ENCODE data around the gene OTUB1. TPM values are rescaled to one million over a fixed set of nuclear protein-coding genes. Genes with fewer than 3 reads are reported as not detected.
A peak's percentile ranks its signal among the peaks of the same experiment; 100 is the strongest.

Gene OTUB1
- total and polyA plus RNA-seq, 9 of the 15 experiments (the other 6 are each of a cell fraction or from before 2014, with no cell fraction given): 29.5 to 134 (median 66.1) TPM

DNA sequence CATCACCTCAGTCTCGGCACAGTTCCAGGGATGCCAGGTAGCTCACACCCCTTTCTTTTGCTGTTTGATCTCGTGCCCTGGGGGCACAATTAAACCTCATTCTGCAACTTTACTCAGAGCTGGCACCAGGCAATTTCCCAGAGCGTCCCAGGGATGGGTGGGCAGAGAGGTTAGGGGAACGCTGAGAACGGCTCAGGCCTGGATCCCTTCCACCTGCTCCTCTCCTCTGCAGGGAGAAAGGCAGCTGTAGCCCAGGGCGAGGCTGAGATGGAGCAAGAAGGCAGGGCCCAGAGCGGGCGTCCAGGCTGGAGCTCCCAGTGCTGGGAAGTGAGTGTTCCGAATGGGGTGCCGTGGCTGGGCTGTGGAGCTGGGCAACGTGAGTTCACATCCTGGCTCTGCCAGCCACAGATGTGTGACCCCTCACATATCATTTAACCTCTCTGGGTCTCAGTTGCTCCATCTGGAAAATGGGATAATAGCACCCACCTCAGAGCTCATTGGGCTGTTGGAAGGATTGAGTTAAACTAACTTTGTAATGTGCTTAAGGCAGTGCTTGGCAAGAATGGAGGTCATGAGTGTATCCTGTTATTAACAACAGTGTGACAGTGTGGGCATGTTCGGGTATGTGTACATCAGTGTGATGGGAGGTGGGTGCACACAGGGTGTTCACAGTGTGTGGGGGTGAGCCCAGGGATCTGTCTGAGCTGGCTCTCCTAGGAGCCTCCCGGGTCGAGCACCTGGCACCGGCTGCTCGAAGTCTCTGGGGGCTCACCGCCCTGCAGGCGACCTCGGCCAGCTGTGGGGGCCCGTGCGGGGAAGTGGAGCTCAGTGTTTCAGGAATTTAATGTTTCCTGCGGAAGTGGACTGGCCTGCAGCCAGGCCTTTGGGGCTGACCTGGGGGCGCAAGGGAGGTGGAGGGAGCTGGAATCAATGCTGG lies 15.5 kb downstream of the OTUB1 start:
- ATAC-seq: no peak
- H3K27me3 ChIP-seq (ENCODE audit: control insufficient read depth in 2 of 2, insufficient read depth in 2 of 2, low read length in 2 of 2): no peaks in the 10 kb centered on the region
- H3K4me2 ChIP-seq (ENCODE audit: insufficient read depth, low read length): no peak overlapping the region
- POLR2A ChIA-PET: interaction anchor here (0.6 to 2.8 kb wide), 4 partner anchors 11 to 159 kb away, joined by 3 to 12 read pairs (median 4); no protein-coding TSS in a partner anchor
- H3K9ac ChIP-seq (ENCODE audit: insufficient read depth in 1 of 2, low read depth in 2 of 2, low read length in 2 of 2): peak overlapping the region in 1 of 2 experiments; percentile 48; a peak in 1 of 4 replicates
- H3K36me3 ChIP-seq (ENCODE audit: control insufficient read depth, insufficient read depth, low read length): peaks cover 42% of the 10 kb centered on the region; the same call in 2 of the 3 replicates
- H3K9me3 ChIP-seq (replicated peaks; ENCODE audit: control insufficient read depth, insufficient read depth, low read depth, low read length): no peaks in the 10 kb centered on the region
- H3K9me1 ChIP-seq (ENCODE audit: control insufficient read depth, insufficient read depth, low read length): peaks cover 2% of the 10 kb centered on the region
- no peaks in the 10 kb centered on the region for H3K79me2 ChIP-seq (ENCODE audit: control insufficient read depth, insufficient read depth, low read length)
- no peak for DNase-seq (ENCODE audit: extremely low read depth in 1 of 4, low spot score in 3 of 4)
- in situ Hi-C loops (cut with MboI) (no loop called here), intact Hi-C loops (cut with micrococcal nuclease) (loop anchor here (10.0 kb wide), 2 partner anchors 93 to 143 kb away; no protein-coding TSS in a partner anchor)
- 87% methylated on average over 21 of the region's 23 CpGs for WGBS (ENCODE audit: insufficient coverage, low coverage, missing lambda C conversion rate)
- H4K20me1 ChIP-seq (replicated peaks; ENCODE audit: control insufficient read depth, insufficient read depth, low read length): peaks cover 34% of the 10 kb centered on the region
- peaks cover 0 to 78% of the 10 kb centered on the region in 2 experiments; a peak in 2 of 5 replicates for H3K4me1 ChIP-seq (replicated peaks in 1 of 2; ENCODE audit: control insufficient read depth in 2 of 2, insufficient read depth in 2 of 2, low read length in 2 of 2)
- CTCF ChIA-PET (ENCODE audit: low intra/inter-chr PET ratio): no interaction called here
- no peak for FAIRE-seq
- no TSS peak for BruUV-seq (replicated peaks)
- H3K27ac ChIP-seq (ENCODE audit: extremely low read depth, low read depth, low read length): no peak overlapping the region
- H3K4me3 ChIP-seq: no peak overlapping the region
- H2AFZ ChIP-seq (ENCODE audit: low read depth, low read length): no peak overlapping the region
- TF ChIP-seq, protein P1, sequence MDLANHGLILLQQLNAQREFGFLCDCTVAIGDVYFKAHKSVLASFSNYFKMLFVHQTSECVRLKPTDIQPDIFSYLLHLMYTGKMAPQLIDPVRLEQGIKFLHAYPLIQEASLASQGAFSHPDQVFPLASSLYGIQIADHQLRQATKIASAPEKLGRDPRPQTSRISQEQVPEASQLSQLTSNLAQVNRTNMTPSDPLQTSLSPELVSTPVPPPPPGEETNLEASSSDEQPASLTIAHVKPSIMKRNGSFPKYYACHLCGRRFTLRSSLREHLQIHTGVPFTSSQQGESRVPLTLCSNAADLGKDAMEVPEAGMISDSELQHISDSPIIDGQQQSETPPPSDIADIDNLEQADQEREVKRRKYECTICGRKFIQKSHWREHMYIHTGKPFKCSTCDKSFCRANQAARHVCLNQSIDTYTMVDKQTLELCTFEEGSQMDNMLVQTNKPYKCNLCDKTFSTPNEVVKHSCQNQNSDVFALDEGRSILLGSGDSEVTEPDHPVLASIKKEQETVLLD (IDR thresholded peaks at IDR 0.05): no peak
- TF ChIP-seq ESRRB (CRISPR knock-in tag; IDR thresholded peaks at IDR 0.05; ENCODE audit: borderline replicate concordance) (no peak), ZNF644 (tag; IDR thresholded peaks at IDR 0.05; ENCODE audit: low read depth) (no peak), NCOA2 (IDR thresholded peaks at IDR 0.05; ENCODE audit: partially characterized antibody in 2 of 2) (no peak), SNIP1 (IDR thresholded peaks at IDR 0.05; ENCODE audit: low read depth) (no peak), ZC3H4 (CRISPR knock-in tag; IDR thresholded peaks at IDR 0.05; ENCODE audit: borderline replicate concordance) (no peak), ZKSCAN1 (IDR thresholded peaks at IDR 0.05; ENCODE audit: low read depth, low read length) (no peak), RBM22 (IDR thresholded peaks at IDR 0.05; ENCODE audit: low read depth, low read length, poor library complexity, severe bottlenecking) (peak; percentile 61), RNF219 (CRISPR knock-in tag; IDR thresholded peaks at IDR 0.05) (no peak), POLR2G (IDR thresholded peaks at IDR 0.05; ENCODE audit: low read depth, low read length) (peak; percentile 55), ZNF175 (CRISPR knock-in tag; IDR thresholded peaks at IDR 0.05; ENCODE audit: low read depth) (no peak), MAFK (IDR thresholded peaks at IDR 0.05; ENCODE audit: low read length) (no peak), PHF21A (IDR thresholded peaks at IDR 0.05; ENCODE audit: borderline replicate concordance, low read depth) (no peak)
- TF ChIP-seq, protein P2, sequence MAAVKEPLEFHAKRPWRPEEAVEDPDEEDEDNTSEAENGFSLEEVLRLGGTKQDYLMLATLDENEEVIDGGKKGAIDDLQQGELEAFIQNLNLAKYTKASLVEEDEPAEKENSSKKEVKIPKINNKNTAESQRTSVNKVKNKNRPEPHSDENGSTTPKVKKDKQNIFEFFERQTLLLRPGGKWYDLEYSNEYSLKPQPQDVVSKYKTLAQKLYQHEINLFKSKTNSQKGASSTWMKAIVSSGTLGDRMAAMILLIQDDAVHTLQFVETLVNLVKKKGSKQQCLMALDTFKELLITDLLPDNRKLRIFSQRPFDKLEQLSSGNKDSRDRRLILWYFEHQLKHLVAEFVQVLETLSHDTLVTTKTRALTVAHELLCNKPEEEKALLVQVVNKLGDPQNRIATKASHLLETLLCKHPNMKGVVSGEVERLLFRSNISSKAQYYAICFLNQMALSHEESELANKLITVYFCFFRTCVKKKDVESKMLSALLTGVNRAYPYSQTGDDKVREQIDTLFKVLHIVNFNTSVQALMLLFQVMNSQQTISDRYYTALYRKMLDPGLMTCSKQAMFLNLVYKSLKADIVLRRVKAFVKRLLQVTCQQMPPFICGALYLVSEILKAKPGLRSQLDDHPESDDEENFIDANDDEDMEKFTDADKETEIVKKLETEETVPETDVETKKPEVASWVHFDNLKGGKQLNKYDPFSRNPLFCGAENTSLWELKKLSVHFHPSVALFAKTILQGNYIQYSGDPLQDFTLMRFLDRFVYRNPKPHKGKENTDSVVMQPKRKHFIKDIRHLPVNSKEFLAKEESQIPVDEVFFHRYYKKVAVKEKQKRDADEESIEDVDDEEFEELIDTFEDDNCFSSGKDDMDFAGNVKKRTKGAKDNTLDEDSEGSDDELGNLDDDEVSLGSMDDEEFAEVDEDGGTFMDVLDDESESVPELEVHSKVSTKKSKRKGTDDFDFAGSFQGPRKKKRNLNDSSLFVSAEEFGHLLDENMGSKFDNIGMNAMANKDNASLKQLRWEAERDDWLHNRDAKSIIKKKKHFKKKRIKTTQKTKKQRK (IDR thresholded peaks at IDR 0.05; ENCODE audit: borderline replicate concordance, low read depth, low read length): no peak

Data from K562 (cell line).